Neuronal stem cell (in vitro differentiated cells): Measurements from ENCODE around the gene TAF11L12. TPM values are rescaled to one million over a fixed set of nuclear protein-coding genes. Genes with fewer than 3 reads are reported as not detected.
"Not testable (repeated sequence)": the region's sequence is repeated elsewhere in the genome, so short reads cannot be mapped to it uniquely, and the experiment has no call there.

Experiments
- DNase-seq: peaks from one replicate; pipeline ENCODE4 v3.0.0-alpha.2; 2013; ENCODE audit warnings: low spot score
- H2AFZ ChIP-seq: one replicate; pipeline ENCODE4 v1.6.1; 2013; ENCODE audit warnings: mild to moderate bottlenecking, low read length, inconsistent platforms
- H2AK5ac ChIP-seq: 2 replicates; pipeline ENCODE4 v1.6.1; 2013; ENCODE audit warnings: low read depth, mild to moderate bottlenecking, inconsistent platforms, low read length, moderate library complexity, mixed read lengths
- H2BK120ac ChIP-seq: 2 replicates; pipeline ENCODE4 v1.6.1; 2013; ENCODE audit warnings: low read depth, mild to moderate bottlenecking, inconsistent platforms, low read length, moderate library complexity, mixed read lengths
- H2BK12ac ChIP-seq: one replicate; pipeline ENCODE4 v1.6.1; 2013; ENCODE audit warnings: low read length, inconsistent platforms
- H2BK15ac ChIP-seq: 2 replicates; pipeline ENCODE4 v1.6.1; 2013; ENCODE audit warnings: mild to moderate bottlenecking, low read length, inconsistent platforms, mixed read lengths
- H2BK5ac ChIP-seq: one replicate; pipeline ENCODE4 v1.6.1; 2013; ENCODE audit warnings: inconsistent platforms, mild to moderate bottlenecking, low read length, moderate library complexity
- H3K14ac ChIP-seq: one replicate; pipeline ENCODE4 v1.6.1; 2013; ENCODE audit warnings: low read length, inconsistent platforms
- H3K18ac ChIP-seq: 2 replicates; pipeline ENCODE4 v1.6.1; 2013; ENCODE audit warnings: low read length, inconsistent platforms
- H3K23ac ChIP-seq: 2 replicates; pipeline ENCODE4 v1.6.1; 2013; ENCODE audit warnings: low read depth, mild to moderate bottlenecking, mixed read lengths, low read length, inconsistent platforms; ENCODE audit not compliant: poor library complexity
- H3K27ac ChIP-seq: replicated peaks from 3 replicates; pipeline ENCODE4 v1.5.1; 2013; ENCODE audit warnings: low read length, inconsistent platforms
- H3K27me3 ChIP-seq, 3 experiments: 2 replicates each; pipeline ENCODE4 v1.6.1; 2013; ENCODE audit warnings: low read length in 3 of 3, mild to moderate bottlenecking in 2 of 3, inconsistent platforms in 1 of 3, low read depth in 1 of 3, mixed read lengths in 1 of 3, moderate library complexity in 1 of 3; ENCODE audit not compliant: control insufficient read depth in 3 of 3, insufficient read depth in 3 of 3
- H3K36me3 ChIP-seq, 2 donors: replicated peaks in 1 of 2; 2 replicates each; pipeline ENCODE4 v1.6.1; 2013; ENCODE audit warnings: low read length in 2 of 2; ENCODE audit not compliant: control insufficient read depth in 2 of 2, insufficient read depth in 2 of 2
- H3K4ac ChIP-seq: 2 replicates; pipeline ENCODE4 v1.6.1; 2013; ENCODE audit warnings: inconsistent platforms, mild to moderate bottlenecking, low read length, moderate library complexity
- H3K4me1 ChIP-seq, 2 donors: 1 replicate in 1 of 2; 2 replicates in 1 of 2; pipeline ENCODE4 v1.6.1; 2013; ENCODE audit warnings: low read length in 2 of 2, low read depth in 1 of 2; ENCODE audit not compliant: control insufficient read depth in 2 of 2, insufficient read depth in 1 of 2
- H3K4me2 ChIP-seq: one replicate; pipeline ENCODE4 v1.6.1; 2013; ENCODE audit warnings: mild to moderate bottlenecking, low read length, inconsistent platforms; ENCODE audit not compliant: insufficient read depth, poor library complexity, severe bottlenecking
- H3K4me3 ChIP-seq, 2 donors: 2 replicates each; pipeline ENCODE4 v1.5.1; 2013; ENCODE audit warnings: low read length in 2 of 2, mild to moderate bottlenecking in 2 of 2, inconsistent platforms in 1 of 2, moderate library complexity in 1 of 2
- H3K79me1 ChIP-seq: one replicate; pipeline ENCODE4 v1.6.1; 2013; ENCODE audit warnings: low read depth, mild to moderate bottlenecking, inconsistent platforms, low read length, moderate library complexity
- H3K9ac ChIP-seq: one replicate; pipeline ENCODE4 v1.6.1; 2013; ENCODE audit warnings: mild to moderate bottlenecking, low read depth, low read length, inconsistent platforms; ENCODE audit not compliant: poor library complexity
- H3K9me3 ChIP-seq, 2 donors: replicated peaks in 1 of 2; 2 replicates each; pipeline versions ENCODE3 to v1.6.1; 2013; ENCODE audit warnings: low read length in 2 of 2, mild to moderate bottlenecking in 2 of 2, inconsistent platforms in 1 of 2, low read depth in 1 of 2, mixed read lengths in 1 of 2, moderate library complexity in 1 of 2; ENCODE audit not compliant: control insufficient read depth in 2 of 2, insufficient read depth in 1 of 2
- H4K8ac ChIP-seq: one replicate; pipeline ENCODE4 v1.6.1; 2013; ENCODE audit warnings: low read depth, mild to moderate bottlenecking, inconsistent platforms, low read length, moderate library complexity
- H4K91ac ChIP-seq: one replicate; pipeline ENCODE4 v1.6.1; 2013; ENCODE audit warnings: low read length, low read depth, mild to moderate bottlenecking, inconsistent platforms; ENCODE audit not compliant: poor library complexity
- WGBS, 2 donors: extraction: QIAGEN DNeasy Blood & Tissue Kit; methylation state at CpG; one replicate each; pipeline ENCODE4 v1.1.7; 2013; ENCODE audit warnings: missing lambda C conversion rate in 2 of 2, mixed read lengths in 1 of 2; ENCODE audit not compliant: insufficient read length in 2 of 2, insufficient replicate concordance in 1 of 2; ENCODE audit errors: extremely low coverage in 2 of 2; 5-methylcytosine and 5-hydroxymethylcytosine counted together
- polyA plus RNA-seq, 2 experiments: library from polyadenylated mRNA; stranded (reverse); fragments of 200-250 nt; gene quantifications; one replicate each; pipeline ENCODE4 v1.2.3, GENCODE V29; 2013

Gene TAF11L12
- polyA plus RNA-seq (2013, experiment 1 of 2): not detected
- not detected for polyA plus RNA-seq (2013, experiment 2 of 2)

DNA sequence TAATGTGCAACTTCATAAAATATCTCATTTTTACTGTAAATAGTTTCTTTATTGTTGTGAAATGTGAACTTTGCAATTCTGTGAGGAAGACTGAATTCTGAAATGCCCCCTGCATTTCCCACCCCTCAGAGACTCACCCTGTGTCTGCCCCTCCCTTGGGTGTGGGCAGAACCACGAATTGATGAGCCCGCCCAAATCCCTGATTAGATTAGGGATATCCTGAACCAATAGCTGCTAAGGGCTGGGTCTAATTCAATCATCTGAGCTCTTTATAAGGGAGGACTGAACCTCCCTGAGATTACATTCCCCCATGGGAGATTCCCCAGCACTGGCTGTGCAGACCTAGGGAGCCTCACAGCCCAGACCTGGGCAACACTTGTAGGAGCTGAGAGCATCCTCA is at the start of gene TAF11L12:
TAF11L12 (plus strand) TSS at position 301 of the 400 bp plus-strand sequence.
- H4K8ac ChIP-seq, H4K91ac ChIP-seq, H3K4me2 ChIP-seq, H2BK12ac ChIP-seq, H3K27me3 ChIP-seq, H3K9me3 ChIP-seq, H3K9ac ChIP-seq, H2BK15ac ChIP-seq, H3K4me1 ChIP-seq, H3K4me3 ChIP-seq, H3K23ac ChIP-seq, H3K18ac ChIP-seq, H2AFZ ChIP-seq, H2AK5ac ChIP-seq, DNase-seq, H3K79me1 ChIP-seq, H3K14ac ChIP-seq, H3K4ac ChIP-seq, H2BK120ac ChIP-seq, H3K27ac ChIP-seq, H2BK5ac ChIP-seq, H3K36me3 ChIP-seq: not testable (repeated sequence)
- WGBS, 2 donors: no CpG with 5 or more reads among the region's 2 CpGs

DNA sequence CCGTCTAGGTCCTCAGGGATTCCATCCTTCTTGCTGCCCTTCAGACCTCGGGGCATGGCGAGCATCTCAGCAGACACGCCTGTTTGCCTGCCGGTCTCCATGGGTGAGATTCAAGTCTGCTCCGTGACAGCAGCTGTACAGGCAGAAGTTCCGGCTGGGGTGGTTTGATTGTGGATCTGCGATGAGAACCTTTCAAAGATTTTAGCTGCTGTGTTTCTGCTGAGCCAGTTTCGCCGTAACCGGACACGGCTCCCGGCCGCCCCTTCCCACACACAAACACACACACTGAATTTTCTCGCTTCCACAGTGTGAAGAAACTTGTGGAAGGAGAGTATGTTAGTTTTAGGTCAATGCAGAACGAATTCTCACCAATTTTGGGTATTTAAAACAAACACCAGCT is 24.5 kb upstream of the TAF11L12 start, which contains the start of gene TAF11L7:
TAF11L7 (minus strand) TSS at position 101 of the 400 bp plus-strand sequence.
- H3K79me1 ChIP-seq, H3K4me2 ChIP-seq, H3K4me3 ChIP-seq, H2BK12ac ChIP-seq, DNase-seq, H3K27me3 ChIP-seq, H3K23ac ChIP-seq, H2BK15ac ChIP-seq, H2BK120ac ChIP-seq, H3K9me3 ChIP-seq, H3K27ac ChIP-seq, H3K4me1 ChIP-seq, H3K14ac ChIP-seq, H3K4ac ChIP-seq, H2BK5ac ChIP-seq, H4K91ac ChIP-seq, H2AFZ ChIP-seq, H3K9ac ChIP-seq, H2AK5ac ChIP-seq, H3K18ac ChIP-seq, H3K36me3 ChIP-seq, H4K8ac ChIP-seq: not testable (repeated sequence)
- no CpG with 5 or more reads among the region's 16 CpGs for WGBS, 2 donors

DNA sequence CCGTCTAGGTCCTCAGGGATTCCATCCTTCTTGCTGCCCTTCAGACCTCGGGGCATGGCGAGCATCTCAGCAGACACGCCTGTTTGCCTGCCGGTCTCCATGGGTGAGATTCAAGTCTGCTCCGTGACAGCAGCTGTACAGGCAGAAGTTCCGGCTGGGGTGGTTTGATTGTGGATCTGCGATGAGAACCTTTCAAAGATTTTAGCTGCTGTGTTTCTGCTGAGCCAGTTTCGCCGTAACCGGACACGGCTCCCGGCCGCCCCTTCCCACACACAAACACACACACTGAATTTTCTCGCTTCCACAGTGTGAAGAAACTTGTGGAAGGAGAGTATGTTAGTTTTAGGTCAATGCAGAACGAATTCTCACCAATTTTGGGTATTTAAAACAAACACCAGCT is 19.3 kb upstream of the TAF11L12 start, which contains the start of gene TAF11L8:
TAF11L8 (minus strand) TSS at position 101 of the 400 bp plus-strand sequence.
- not testable (repeated sequence) for H2BK12ac ChIP-seq, H2BK15ac ChIP-seq, H3K27ac ChIP-seq, H3K79me1 ChIP-seq, H3K23ac ChIP-seq, H3K14ac ChIP-seq, DNase-seq, H3K9me3 ChIP-seq, H3K27me3 ChIP-seq, H3K4me2 ChIP-seq, H4K8ac ChIP-seq, H3K18ac ChIP-seq, H3K9ac ChIP-seq, H3K4me3 ChIP-seq, H2BK120ac ChIP-seq, H3K4ac ChIP-seq, H2AK5ac ChIP-seq, H4K91ac ChIP-seq, H3K4me1 ChIP-seq, H2AFZ ChIP-seq, H2BK5ac ChIP-seq, H3K36me3 ChIP-seq
- no CpG with 5 or more reads among the region's 16 CpGs for WGBS, 2 donors

DNA sequence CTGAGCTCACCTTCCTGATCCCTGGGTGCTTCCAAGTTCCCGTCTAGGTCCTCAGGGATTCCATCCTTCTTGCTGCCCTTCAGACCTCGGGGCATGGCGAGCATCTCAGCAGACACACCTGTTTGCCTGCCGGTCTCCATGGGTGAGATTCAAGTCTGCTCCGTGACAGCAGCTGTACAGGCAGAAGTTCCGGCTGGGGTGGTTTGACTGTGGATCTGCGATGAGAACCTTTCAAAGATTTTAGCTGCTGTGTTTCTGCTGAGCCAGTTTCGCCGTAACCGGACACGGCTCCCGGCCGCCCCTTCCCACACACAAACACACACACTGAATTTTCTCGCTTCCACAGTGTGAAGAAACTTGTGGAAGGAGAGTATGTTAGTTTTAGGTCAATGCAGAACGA is 15.9 kb upstream of the TAF11L12 start, which contains the start of gene TAF11L9:
TAF11L9 (minus strand) TSS at position 140 of the 400 bp plus-strand sequence.
- DNase-seq, H3K4ac ChIP-seq, H4K91ac ChIP-seq, H3K9me3 ChIP-seq, H3K18ac ChIP-seq, H3K4me3 ChIP-seq, H2BK12ac ChIP-seq, H3K9ac ChIP-seq, H3K27ac ChIP-seq, H3K4me1 ChIP-seq, H2BK15ac ChIP-seq, H3K4me2 ChIP-seq, H4K8ac ChIP-seq, H3K27me3 ChIP-seq, H2BK5ac ChIP-seq, H3K36me3 ChIP-seq, H3K14ac ChIP-seq, H2AK5ac ChIP-seq, H3K23ac ChIP-seq, H2AFZ ChIP-seq, H2BK120ac ChIP-seq, H3K79me1 ChIP-seq: not testable (repeated sequence)
- WGBS, 2 donors: no CpG with 5 or more reads among the region's 15 CpGs
